Measurements from ENCODE around the gene SH3GLB1. TPM values are rescaled to one million over a fixed set of nuclear protein-coding genes. Genes with fewer than 3 reads are reported as not detected.

Gene SH3GLB1
- total RNA-seq, 1 donor, result 85.3 TPM

Other genes with a start within 250 kb of the SH3GLB1 start
- gene CLCA1, start 235.6 kb upstream of the SH3GLB1 start, total RNA-seq (ENCODE audit: low replicate concordance), result not detected in 2 replicates
- not detected in 2 replicates for gene CLCA4, start 157.5 kb upstream of the SH3GLB1 start, total RNA-seq (ENCODE audit: low replicate concordance)
- gene SELENOF, start 209.6 kb downstream of the SH3GLB1 start, total RNA-seq (ENCODE audit: low replicate concordance), result 206 and 321 TPM in 2 replicates
- 46.0 and 51.0 TPM in 2 replicates for gene HS2ST1, start 210.1 kb downstream of the SH3GLB1 start, total RNA-seq (ENCODE audit: low replicate concordance)

Measured in fibroblast of the aortic adventitia (primary cell).